H1 (cell line): ENCODE measurements around the gene SLC39A11. TPM values are rescaled to one million over a fixed set of nuclear protein-coding genes. Genes with fewer than 3 reads are reported as not detected.

ENCODE experiments used
- CTCF ChIA-PET: fragments of 300-600 bp; sonication (Branson Sonifier 250); formaldehyde crosslinking; loops from one replicate; lab custom pipeline; 2021; ENCODE audit not compliant: partially characterized antibody; lab: Charles Lee
- POLR2A ChIA-PET: fragments of 300-600 bp; sonication (Branson Sonifier 250); formaldehyde crosslinking; loops from one replicate; lab custom pipeline; 2021; ENCODE audit warnings: inconsistent platforms; ENCODE audit not compliant: partially characterized antibody; lab: Charles Lee
- DNase-seq, 2 experiments: peaks; one replicate each; pipeline versions ENCODE4 v3.0.0 to v3.0.0-alpha.2; 2010 to 2022; ENCODE audit warnings: low spot score in 2 of 2, low read depth in 1 of 2, mixed read lengths in 1 of 2
- FAIRE-seq: peaks from 2 replicates; lab custom pipeline; 2011; peaks lifted over from hg19 to GRCh38; lab: Jason Lieb, UNC
- H2AFZ ChIP-seq: 2 replicates; pipeline ENCODE4 v1.8.1; 2012; ENCODE audit warnings: low read length, inconsistent platforms
- H2AK5ac ChIP-seq: 2 replicates; pipeline ENCODE4 v1.6.1; 2013; ENCODE audit warnings: low read depth, low read length
- H2BK120ac ChIP-seq: replicated peaks from 2 replicates; pipeline ENCODE3; 2013; ENCODE audit warnings: low read depth, low read length, inconsistent platforms
- H2BK12ac ChIP-seq: 2 replicates; pipeline ENCODE4 v1.6.1; 2013; ENCODE audit warnings: low read depth, low read length
- H2BK15ac ChIP-seq: 2 replicates; pipeline ENCODE4 v1.6.1; 2013; ENCODE audit warnings: low read length
- H2BK20ac ChIP-seq: 2 replicates; pipeline ENCODE4 v1.6.1; 2013; ENCODE audit warnings: low read length
- H2BK5ac ChIP-seq: 2 replicates; pipeline ENCODE4 v1.6.1; 2013; ENCODE audit warnings: low read depth, low read length
- H3K14ac ChIP-seq: 2 replicates; pipeline ENCODE4 v1.6.1; 2013; ENCODE audit warnings: inconsistent platforms; ENCODE audit not compliant: insufficient read length
- H3K18ac ChIP-seq: 2 replicates; pipeline ENCODE4 v1.6.1; 2013; ENCODE audit warnings: low read length; ENCODE audit errors: extremely low read depth
- H3K23ac ChIP-seq: 2 replicates; pipeline ENCODE4 v1.6.1; 2013; ENCODE audit warnings: inconsistent platforms; ENCODE audit not compliant: insufficient read length
- H3K23me2 ChIP-seq: 2 replicates; pipeline ENCODE4 v1.6.1; 2013; ENCODE audit warnings: low read depth, low read length
- H3K27ac ChIP-seq: 2 replicates; pipeline ENCODE4 v1.6.1; 2011; ENCODE audit warnings: low read depth, low read length, inconsistent platforms
- H3K27me3 ChIP-seq, 4 experiments: replicated peaks in 1 of 4; 1 replicate in 1 of 4; 2 replicates in 3 of 4; pipeline versions ENCODE4 v1.6.1 to v1.8.1; 2011 to 2013; ENCODE audit warnings: low read length in 3 of 4, mild to moderate bottlenecking in 3 of 4, inconsistent platforms in 2 of 4, mixed read lengths in 2 of 4, moderate library complexity in 1 of 4; ENCODE audit not compliant: control insufficient read depth in 3 of 4, insufficient read depth in 3 of 4; ENCODE audit errors: extremely low read depth in 1 of 4
- H3K36me3 ChIP-seq, 4 experiments: 2 replicates each; pipeline versions ENCODE4 v1.6.1 to v1.8.1; 2011 to 2013; ENCODE audit warnings: mild to moderate bottlenecking in 4 of 4, low read length in 3 of 4, moderate library complexity in 2 of 4, control low read depth in 1 of 4, inconsistent platforms in 1 of 4; ENCODE audit not compliant: insufficient read depth in 4 of 4, control insufficient read depth in 2 of 4
- H3K4ac ChIP-seq: replicated peaks from 2 replicates; pipeline ENCODE3; 2013; ENCODE audit warnings: low read length, low read depth, mixed read lengths, inconsistent platforms; ENCODE audit not compliant: insufficient read length
- H3K4me1 ChIP-seq, 4 experiments: replicated peaks in 1 of 4; 1 replicate in 1 of 4; 2 replicates in 3 of 4; pipeline versions ENCODE4 v1.6.1 to v1.8.1; 2011 to 2013; ENCODE audit warnings: low read length in 3 of 4, inconsistent platforms in 2 of 4, mixed read lengths in 1 of 4; ENCODE audit not compliant: insufficient read depth in 4 of 4, control insufficient read depth in 3 of 4
- H3K4me2 ChIP-seq, 2 experiments: 2 replicates each; pipeline versions ENCODE4 v1.6.1 to v1.8.1; 2011 to 2013; ENCODE audit warnings: low read depth in 2 of 2, low read length in 2 of 2, control low read depth in 1 of 2, inconsistent platforms in 1 of 2, mild to moderate bottlenecking in 1 of 2; ENCODE audit not compliant: insufficient read depth in 1 of 2
- H3K4me3 ChIP-seq, 4 experiments: fragments of 200-600, 300-600 bp in 1 of 4; sonication (generic), shearing (Covaris generic), sonication (Bioruptor Twin) in 1 of 4; 2 replicates each; pipeline versions ENCODE4 v1.5.1 to v1.8.1; 2011 to 2016; ENCODE audit warnings: low read length in 4 of 4, low read depth in 3 of 4, control low read depth in 2 of 4, inconsistent platforms in 2 of 4, mild to moderate bottlenecking in 2 of 4, mixed read lengths in 1 of 4, moderate library complexity in 1 of 4; ENCODE audit not compliant: insufficient read depth in 2 of 4; ENCODE audit errors: extremely low read depth in 1 of 4
- H3K56ac ChIP-seq: replicated peaks from 2 replicates; pipeline ENCODE3; 2013; ENCODE audit warnings: low read depth, mild to moderate bottlenecking, mixed read lengths, low read length, inconsistent platforms; ENCODE audit not compliant: insufficient read length
- H3K79me1 ChIP-seq: 2 replicates; pipeline ENCODE4 v1.6.1; 2013; ENCODE audit warnings: low read depth, low read length, control low read depth
- H3K79me2 ChIP-seq, 2 experiments: 2 replicates each; pipeline versions ENCODE4 v1.6.1 to v1.8.1; 2012 to 2013; ENCODE audit warnings: low read length in 2 of 2, mild to moderate bottlenecking in 2 of 2, inconsistent platforms in 1 of 2; ENCODE audit not compliant: insufficient read depth in 2 of 2, control insufficient read depth in 1 of 2
- H3K9ac ChIP-seq, 4 experiments: replicated peaks in 1 of 4; 1 replicate in 1 of 4; 2 replicates in 3 of 4; pipeline versions ENCODE4 v1.6.1 to v1.8.1; 2011 to 2013; ENCODE audit warnings: low read depth in 3 of 4, low read length in 3 of 4, control low read depth in 2 of 4, mild to moderate bottlenecking in 2 of 4, moderate library complexity in 2 of 4, inconsistent platforms in 1 of 4; ENCODE audit errors: extremely low read depth in 1 of 4
- H3K9me3 ChIP-seq, 2 experiments: 2 replicates each; pipeline versions ENCODE4 v1.6.1 to v1.8.1; 2012 to 2013; ENCODE audit warnings: mild to moderate bottlenecking in 2 of 2, moderate library complexity in 2 of 2, control low read depth in 1 of 2, inconsistent platforms in 1 of 2, low read depth in 1 of 2, low read length in 1 of 2, mixed read lengths in 1 of 2; ENCODE audit not compliant: insufficient read depth in 2 of 2
- H4K20me1 ChIP-seq, 2 experiments: replicated peaks in 1 of 2; 2 replicates each; pipeline versions ENCODE3 to v1.8.1; 2011 to 2013; ENCODE audit warnings: inconsistent platforms in 2 of 2, low read length in 2 of 2, mild to moderate bottlenecking in 1 of 2; ENCODE audit not compliant: insufficient read depth in 2 of 2, control insufficient read depth in 1 of 2
- H4K5ac ChIP-seq: 2 replicates; pipeline ENCODE4 v1.6.1; 2013; ENCODE audit warnings: low read length, low read depth, mixed read lengths, inconsistent platforms; ENCODE audit not compliant: insufficient read length
- H4K8ac ChIP-seq: 2 replicates; pipeline ENCODE4 v1.8.0; 2013; ENCODE audit warnings: mild to moderate bottlenecking, moderate library complexity, low read length, inconsistent platforms; ENCODE audit not compliant: insufficient read depth; ENCODE audit errors: extremely low read depth
- H4K91ac ChIP-seq: replicated peaks from 2 replicates; pipeline ENCODE3; 2013; ENCODE audit warnings: low read length, mixed read lengths, inconsistent platforms; ENCODE audit not compliant: insufficient read length
- CHD2 ChIP-seq: IDR thresholded peaks from 2 replicates; pipeline ENCODE4 v1.6.1; 2012; ENCODE audit warnings: low read length, improper control_type of control experiment
- EZH2 ChIP-seq: fragments of 200-600 bp; sonication (generic); IDR thresholded peaks from 2 replicates; pipeline ENCODE4 v1.7.1; 2012; ENCODE audit warnings: low read depth, mild to moderate bottlenecking, moderate library complexity, low read length, inconsistent platforms; ENCODE audit not compliant: severe bottlenecking
- POU5F1 ChIP-seq: IDR thresholded peaks from 2 replicates; pipeline ENCODE4 v1.6.1; 2011; ENCODE audit warnings: low read depth, mild to moderate bottlenecking, low read length, moderate library complexity
- RBBP5 ChIP-seq: IDR thresholded peaks from 2 replicates; pipeline ENCODE4 v1.7.1; 2012; ENCODE audit warnings: low read depth, mild to moderate bottlenecking, inconsistent platforms, low read length, moderate library complexity, borderline replicate concordance
- USF2 ChIP-seq: IDR thresholded peaks from 2 replicates; pipeline ENCODE4 v1.6.1; 2011; ENCODE audit warnings: low read length, improper control_type of control experiment
- ZNF274 ChIP-seq: IDR thresholded peaks from 2 replicates; pipeline ENCODE4 v1.7.0; 2012; ENCODE audit warnings: low read length, borderline replicate concordance; ENCODE audit errors: extremely low read depth
- WGBS, 2 experiments: shearing (Covaris generic) in 1 of 2; methylation state at CpG; one replicate each; pipeline versions ENCODE4 v1.1.6 to v1.1.7; 2013 to 2015; ENCODE audit warnings: low lambda C conversion rate in 2 of 2, mixed read lengths in 2 of 2, inconsistent platforms in 1 of 2, low coverage in 1 of 2, missing lambda C conversion rate in 1 of 2; ENCODE audit not compliant: insufficient replicate concordance in 2 of 2, insufficient coverage in 1 of 2, insufficient read length in 1 of 2; ENCODE audit errors: extremely low coverage in 1 of 2, missing lambda C conversion rate in 1 of 2; 5-methylcytosine and 5-hydroxymethylcytosine counted together
- polyA plus RNA-seq, 7 experiments: library from polyadenylated mRNA; depleted of rRNA in 3 of 7; stranded (reverse) in 5 of 7; unstranded in 2 of 7; fragments of >200 nt in 5 of 7; fragments of 200-250 nt in 2 of 7; gene quantifications; 1 replicate in 5 of 7; 2 replicates in 1 of 7; 4 replicates in 1 of 7; pipeline versions ENCODE4 v1.2.1 to v1.2.3, GENCODE V29; 2011 to 2013; ENCODE audit warnings: missing spikeins in 2 of 7, mixed read lengths in 2 of 7
- total RNA-seq: library from RNA; stranded (reverse); fragmentation: NEBNext Ultra II Directional; extraction: Animal tissue kit (Norgen Biotek cat#: 25700); gene quantifications from 2 replicates; pipeline ENCODE4 v1.2.1, GENCODE V29; 2021

SLC39A11 gene
- total and polyA plus RNA-seq, 2 of the 8 experiments (the other 6 are each of a cell fraction or from before 2014, with no cell fraction given), result 12.2 to 19.6 TPM

- no peak overlapping the region for H3K18ac ChIP-seq
- TF ChIP-seq ZNF274 (no peak), POU5F1 (no peak), CHD2 (no peak), USF2 (no peak), EZH2 (no peak), RBBP5 (no peak)
These were observed 41.7 kb downstream of the SLC39A11 start for GRCh38 chr17:73050797-73051196.

More at GRCh38 chr17:73050797-73051196, 41.7 kb downstream of the SLC39A11 start:
- Histone ChIP-seq H3K9ac (no peak overlapping the region), H3K9me3 (no peaks in the 10 kb centered on the region), H3K4me2 (no peak overlapping the region), H2AFZ (no peak overlapping the region), H3K4me1 (no peaks in the 10 kb centered on the region), H2BK5ac (no peak overlapping the region), H4K91ac (no peak overlapping the region), H2BK15ac (no peak overlapping the region), H3K23me2 (no peaks in the 10 kb centered on the region), H3K4ac (no peak overlapping the region), H3K23ac (no peak overlapping the region), H3K14ac (no peak overlapping the region), H2BK20ac (no peak overlapping the region), H2BK12ac (no peak overlapping the region), H3K27me3 (no peaks in the 10 kb centered on the region), H3K79me1 (no peaks in the 10 kb centered on the region), H2AK5ac (no peak overlapping the region), H4K8ac (no peak overlapping the region), H3K4me3 (no peak overlapping the region), H3K36me3 (no peaks in the 10 kb centered on the region), H4K20me1 (peaks cover 0 to 3% of the 10 kb centered on the region in 2 experiments), H3K56ac (no peak overlapping the region), H2BK120ac (no peak overlapping the region), H4K5ac (no peak overlapping the region), H3K27ac (no peak overlapping the region), H3K79me2 (no peaks in the 10 kb centered on the region)
- ChIA-PET CTCF (interaction anchor here (0.8 to 1.5 kb wide), 5 partner anchors 9 to 446 kb away, joined by 3 to 4 read pairs (median 3); no protein-coding TSS in a partner anchor), POLR2A (no interaction called here)
- no peak for FAIRE-seq
- WGBS, 2 experiments, result 87% methylated on average over 4 of the region's 4 CpGs; no CpG with 5 or more reads in 1 of the 2 experiments
- DNase-seq, result no peak
